Stimulated activated CD8-positive, alpha-beta memory T cell treated with anti-CD3 and anti-CD28 coated beads, Interleukin-12 subunit alpha, Interleukin-12 subunit beta, amount 100 ng/mL, for 24 hours (primary cell): ENCODE measurements around the gene PITPNM3.

Experiments
- DNase-seq: peaks from one replicate; pipeline ENCODE4 v3.0.0-alpha.2; 2020; ENCODE audit errors: extremely low read depth

PITPNM3 gene

DNA sequence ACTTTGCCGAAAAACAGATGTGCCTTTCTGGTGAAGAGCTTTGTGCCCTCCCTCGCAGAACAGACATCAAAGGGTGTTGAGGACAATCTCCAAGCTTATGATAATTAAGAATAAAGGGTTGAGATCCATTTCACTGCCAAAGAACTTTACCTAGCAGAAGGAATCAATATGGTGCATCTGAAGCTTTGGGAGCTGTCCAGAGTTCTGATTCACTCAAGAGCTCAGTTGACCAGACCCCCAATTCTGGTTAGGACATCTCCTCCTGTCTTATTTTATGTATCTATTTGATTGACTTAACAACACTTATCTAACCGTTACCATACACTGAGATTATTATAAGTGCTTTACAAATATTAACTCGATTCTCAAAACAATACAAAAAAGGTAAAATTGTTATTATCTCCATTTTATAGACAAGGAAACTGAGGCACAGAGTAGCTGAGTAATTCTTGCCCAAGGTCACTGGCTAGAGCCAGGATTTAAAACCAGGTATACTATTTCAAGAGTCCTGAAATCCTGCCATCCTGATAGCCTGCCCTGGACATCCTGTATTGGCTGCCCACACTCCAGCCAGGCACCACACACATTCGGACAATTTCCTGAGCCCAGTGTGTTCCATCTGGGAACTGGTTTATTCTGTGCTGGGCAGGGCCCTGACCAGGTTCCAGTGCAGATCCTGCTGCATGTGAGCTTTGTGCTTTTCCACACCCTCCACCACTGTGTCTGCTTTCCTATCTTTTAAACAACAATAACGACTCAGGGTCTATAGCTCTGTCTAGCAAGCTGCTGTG, 29.8 kb downstream of the PITPNM3 start:
- no peak for DNase-seq

DNA sequence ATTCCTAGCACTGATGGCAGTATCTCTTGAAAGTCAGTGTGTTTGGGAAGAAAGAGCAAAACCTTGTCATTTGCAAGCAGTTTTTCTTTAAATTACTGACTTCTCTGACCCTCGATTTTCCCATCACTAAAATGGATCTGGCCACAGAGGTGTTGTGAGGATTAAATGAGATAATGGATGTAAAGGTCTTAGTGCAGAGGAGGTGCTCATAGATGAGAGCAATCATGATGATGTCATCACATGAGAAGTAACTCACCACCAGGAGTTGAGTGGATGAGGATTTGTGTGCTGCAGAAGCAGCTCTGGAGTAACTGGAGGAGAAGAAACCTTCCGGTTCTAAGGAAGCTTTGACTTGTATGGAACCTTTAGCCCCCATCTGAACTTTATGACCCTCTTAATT, 30.6 kb downstream of the PITPNM3 start:
- DNase-seq = no peak

- DNase-seq = no peak
Measured at GRCh38 chr17:6525141-6525540, 31.2 kb downstream of the PITPNM3 start.

- no peak for DNase-seq
Measured at GRCh38 chr17:6524520-6524919, 31.8 kb downstream of the PITPNM3 start.

GRCh38 chr17:6523809-6524355, 32.5 kb downstream of the PITPNM3 start:
- DNase-seq = no peak

GRCh38 chr17:6523330-6523729, 33.0 kb downstream of the PITPNM3 start:
- no peak for DNase-seq

GRCh38 chr17:6521586-6521985, 34.8 kb downstream of the PITPNM3 start:
- DNase-seq = no peak

DNA sequence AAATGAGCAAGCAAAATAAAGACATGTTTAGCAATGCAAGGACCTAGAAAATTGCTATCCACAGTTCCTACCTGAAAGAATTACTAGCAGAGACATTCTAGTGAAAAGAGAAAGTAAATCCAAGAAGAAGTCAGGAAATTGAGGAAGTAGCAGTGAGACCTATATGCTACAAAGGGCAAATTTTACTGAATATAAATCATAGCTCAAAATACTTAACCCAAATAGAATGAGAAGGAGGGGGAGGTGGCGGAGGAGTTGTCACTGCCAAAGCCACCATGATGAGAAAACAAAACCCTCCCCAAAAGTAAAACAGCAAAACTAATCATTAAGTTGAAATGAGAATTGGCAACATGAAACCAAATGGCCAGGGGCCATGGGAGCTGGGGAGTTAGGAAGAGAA, 39.3 kb downstream of the PITPNM3 start:
- no peak for DNase-seq

- no peak for DNase-seq
Measured at GRCh38 chr17:6514371-6514770, 42.0 kb downstream of the PITPNM3 start.

DNA sequence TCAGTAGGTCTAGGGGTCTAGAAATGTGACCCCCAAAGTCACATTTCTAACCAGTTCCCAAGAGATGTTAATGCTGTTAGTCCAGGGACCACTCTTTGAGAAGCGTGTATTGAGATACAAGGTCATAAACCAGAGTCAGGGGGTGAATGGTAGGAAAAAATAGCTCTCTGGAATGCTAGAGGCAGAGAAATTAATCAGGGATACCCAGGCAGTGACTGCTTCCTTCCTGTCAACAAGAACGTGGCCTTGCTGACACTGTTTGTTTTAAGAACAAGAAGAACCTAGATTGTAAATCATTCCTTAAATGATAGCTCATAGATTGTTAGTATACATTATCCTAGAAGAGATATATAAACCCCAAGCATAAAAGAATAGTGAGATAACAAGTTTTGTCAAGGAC, 43.8 kb downstream of the PITPNM3 start:
- no peak for DNase-seq

- DNase-seq = no peak
Measured at GRCh38 chr17:6510321-6510977, 45.9 kb downstream of the PITPNM3 start.

GRCh38 chr17:6509921-6510320, 46.4 kb downstream of the PITPNM3 start:
- no peak for DNase-seq

- DNase-seq = no peak
Measured at GRCh38 chr17:6509031-6509771, 47.2 kb downstream of the PITPNM3 start.

- no peak for DNase-seq
Measured at GRCh38 chr17:6508519-6509030, 47.8 kb downstream of the PITPNM3 start.

DNA sequence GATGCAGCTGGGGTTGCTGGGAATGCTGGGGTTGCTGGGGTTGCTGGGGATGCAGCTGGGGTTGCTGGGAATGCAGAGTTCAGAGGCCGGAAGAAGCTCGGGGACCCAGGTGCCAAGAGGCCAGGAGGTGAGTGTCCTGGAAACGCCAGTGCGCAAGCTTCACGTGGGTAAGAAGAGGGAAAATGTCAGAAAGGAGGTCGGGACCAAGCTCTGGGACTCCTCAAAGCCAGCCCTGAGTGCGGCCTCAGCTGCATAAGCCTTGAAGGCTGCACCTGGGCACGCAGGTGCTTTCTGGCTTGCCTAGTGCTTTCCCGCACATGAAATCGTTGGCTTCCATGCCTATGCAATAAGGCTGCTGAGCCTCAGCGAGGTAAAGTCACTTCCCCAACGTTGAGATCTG, 48.3 kb downstream of the PITPNM3 start:
- DNase-seq = no peak

DNA sequence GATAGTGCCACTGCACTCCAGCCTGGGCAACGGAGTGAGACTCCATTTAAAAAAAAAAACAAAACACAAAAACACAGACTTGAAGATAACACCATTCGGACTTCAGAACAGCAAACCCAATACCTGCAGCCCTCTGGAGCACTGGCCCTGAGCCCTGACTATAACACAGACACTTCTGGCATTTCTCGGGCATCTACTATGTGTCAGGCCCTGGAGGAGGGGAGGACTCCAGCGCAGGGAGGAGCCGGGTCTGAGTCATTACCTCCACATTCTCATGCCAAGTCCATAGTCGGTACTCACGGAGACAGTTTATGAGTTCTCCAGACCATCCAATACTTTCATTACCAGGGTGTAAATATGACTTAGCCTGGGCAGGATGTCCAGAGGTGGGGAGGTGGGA, 48.8 kb downstream of the PITPNM3 start:
- DNase-seq = no peak

DNA sequence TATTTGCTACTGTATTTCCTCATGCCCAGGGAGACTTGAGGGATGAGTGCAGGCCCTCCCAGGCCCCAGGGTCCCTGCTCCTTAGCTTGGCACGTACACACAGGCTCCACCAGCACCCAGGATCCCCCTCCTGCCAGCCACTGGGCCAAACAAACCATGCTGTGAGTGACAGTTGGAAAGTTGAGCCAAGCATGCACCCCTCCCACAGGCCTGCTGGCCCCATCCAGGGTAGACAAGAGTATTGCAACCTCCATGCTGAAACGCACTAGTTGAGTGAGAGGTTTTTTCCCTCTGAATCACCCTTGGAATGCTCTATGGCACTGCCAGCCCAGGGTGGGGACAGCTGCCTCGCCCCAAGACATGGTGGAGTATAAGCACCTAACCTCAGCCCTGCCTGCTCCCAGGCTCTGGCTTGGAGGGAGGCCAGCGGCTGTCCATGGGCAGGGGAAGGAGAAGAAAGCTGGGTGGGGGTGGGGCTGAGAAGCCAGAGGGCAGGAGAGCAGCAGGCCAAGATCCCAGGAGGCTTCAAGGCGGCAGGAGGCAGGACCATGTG, 49.6 kb downstream of the PITPNM3 start:
- no peak for DNase-seq

- no peak for DNase-seq
Measured at GRCh38 chr17:6505425-6506142, 50.8 kb downstream of the PITPNM3 start.

- no peak for DNase-seq
Measured at GRCh38 chr17:6503641-6504195, 52.6 kb downstream of the PITPNM3 start.

DNA sequence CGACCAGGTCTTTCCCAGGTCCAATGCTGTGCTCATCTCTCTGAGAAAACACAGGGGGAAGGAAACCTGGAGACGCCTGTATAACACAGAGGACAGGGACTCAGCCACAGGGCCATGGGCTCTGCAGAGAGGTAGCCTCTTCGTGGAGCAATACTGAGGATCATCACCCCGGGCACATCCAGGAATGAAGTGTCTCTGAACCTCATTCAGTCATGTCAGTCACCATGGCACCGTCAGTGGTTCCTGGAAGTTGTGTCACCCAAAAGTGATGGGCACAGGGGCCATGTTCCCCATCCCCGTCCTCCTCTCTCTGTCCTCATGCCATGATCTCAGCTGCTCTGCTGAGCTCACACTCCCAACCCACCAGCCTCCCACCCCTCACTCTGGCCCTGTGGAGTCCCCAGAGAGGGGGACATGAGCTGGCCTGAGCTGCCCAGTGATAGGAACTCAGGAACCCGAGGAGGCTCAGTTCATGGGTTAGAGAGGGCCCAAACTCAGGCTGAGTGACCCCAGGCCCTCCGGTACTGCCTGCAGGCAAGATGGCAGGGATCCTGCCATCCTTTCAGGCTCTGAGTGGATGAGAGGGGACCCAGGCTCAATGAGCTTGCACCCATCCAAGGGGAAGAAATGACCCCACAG, 53.4 kb downstream of the PITPNM3 start:
- DNase-seq = no peak
